OCI-LY3 (cell line): ENCODE data around the gene CDC42EP1.

ENCODE experiments used
- H2AFZ ChIP-seq: fragments of 200-600, 300-600 bp; shearing (Covaris generic); 2 replicates; pipeline ENCODE4 v1.6.0; 2014; ENCODE audit warnings: antibody characterized with exemption, low read depth, low read length
- H3K27ac ChIP-seq: fragments of 200-600, 300-600 bp; sonication (generic); 2 replicates; pipeline ENCODE4 v1.5.1; 2014; ENCODE audit warnings: mild to moderate bottlenecking, low read length, moderate library complexity, mixed read lengths
- H3K27me3 ChIP-seq: fragments of 200-600, 300-600 bp; sonication (generic); 2 replicates; pipeline ENCODE4 v1.6.1; 2014; ENCODE audit warnings: low read depth, low read length, mixed read lengths
- H3K36me3 ChIP-seq: fragments of 200-600, 300-600 bp; sonication (generic); replicated peaks from 2 replicates; pipeline ENCODE3; 2014; ENCODE audit warnings: low read depth, low read length, mixed read lengths
- H3K4me1 ChIP-seq: fragments of 300-600, 200-600 bp; sonication (generic); 2 replicates; pipeline ENCODE4 v1.6.1; 2014; ENCODE audit warnings: low read length, mixed read lengths
- H3K4me2 ChIP-seq: fragments of 200-600, 300-600 bp; sonication (generic); 2 replicates; pipeline ENCODE4 v1.6.1; 2014; ENCODE audit warnings: low read length, mixed read lengths
- H3K4me3 ChIP-seq: fragments of 300-600, 200-600 bp; sonication (generic); 2 replicates; pipeline ENCODE4 v1.5.1; 2014; ENCODE audit warnings: antibody characterized with exemption, mild to moderate bottlenecking, low read length, moderate library complexity
- H3K79me2 ChIP-seq: fragments of 300-600, 200-600 bp; shearing (Covaris generic); 2 replicates; pipeline ENCODE4 v1.6.1; 2014; ENCODE audit warnings: mild to moderate bottlenecking, low read length, mixed read lengths
- H3K9ac ChIP-seq: fragments of 300-600, 200-600 bp; shearing (Covaris generic); 2 replicates; pipeline ENCODE4 v1.6.0; 2014; ENCODE audit warnings: mild to moderate bottlenecking, low read length, moderate library complexity
- H3K9me3 ChIP-seq: fragments of 200-600, 300-600 bp; shearing (Covaris generic); 2 replicates; pipeline ENCODE4 v1.6.1; 2014; ENCODE audit warnings: low read length, mixed read lengths; ENCODE audit not compliant: insufficient read depth
- H4K20me1 ChIP-seq: fragments of 200-600, 300-600 bp; sonication (generic); 2 replicates; pipeline ENCODE4 v1.6.1; 2016; ENCODE audit warnings: low read length, mixed read lengths; ENCODE audit not compliant: insufficient read depth
- CTCF ChIP-seq: fragments of 200-600, 300-600 bp; sonication (generic); IDR thresholded peaks from 2 replicates; pipeline ENCODE4 v1.5.1; 2014; ENCODE audit warnings: antibody characterized with exemption, low read length, low read depth
- EZH2phosphoT487 ChIP-seq: fragments of 200-600 bp; shearing (Covaris generic); IDR thresholded peaks from 2 replicates; pipeline ENCODE4 v1.6.1; 2018; ENCODE audit warnings: antibody characterized with exemption, mixed run types, low read depth

CDC42EP1 gene

GRCh38 chr22:37516456-37516855 lies 43.8 kb upstream of the CDC42EP1 start:
- peaks cover 16% of the 10 kb centered on the region for H3K27me3 ChIP-seq
- TF ChIP-seq CTCF (no peak), EZH2phosphoT487 (no peak)
- no peak overlapping the region for H3K9ac ChIP-seq
- no peak overlapping the region for H3K4me3 ChIP-seq
- H3K9me3 ChIP-seq: no peaks in the 10 kb centered on the region
- H3K36me3 ChIP-seq: no peaks in the 10 kb centered on the region
- H2AFZ ChIP-seq: no peak overlapping the region
- no peaks in the 10 kb centered on the region for H3K79me2 ChIP-seq
- no peak overlapping the region for H3K27ac ChIP-seq
- no peaks in the 10 kb centered on the region for H4K20me1 ChIP-seq
- no peaks in the 10 kb centered on the region for H3K4me1 ChIP-seq
- no peak overlapping the region for H3K4me2 ChIP-seq

- Histone ChIP-seq H3K27me3 (peaks cover 20% of the 10 kb centered on the region), H3K79me2 (no peaks in the 10 kb centered on the region), H3K9ac (no peak overlapping the region), H3K9me3 (no peaks in the 10 kb centered on the region), H3K27ac (no peak overlapping the region), H3K4me2 (no peak overlapping the region), H4K20me1 (no peaks in the 10 kb centered on the region), H3K4me1 (no peaks in the 10 kb centered on the region), H3K4me3 (no peak overlapping the region), H2AFZ (no peak overlapping the region), H3K36me3 (no peaks in the 10 kb centered on the region)
- TF ChIP-seq CTCF (no peak), EZH2phosphoT487 (no peak)
These were observed 42.3 kb upstream of the CDC42EP1 start for GRCh38 chr22:37517826-37518450.

GRCh38 chr22:37518509-37519267 lies 41.6 kb upstream of the CDC42EP1 start:
- Histone ChIP-seq H3K27ac (no peak overlapping the region), H3K27me3 (peaks cover 22% of the 10 kb centered on the region)
- TF ChIP-seq EZH2phosphoT487 (no peak), CTCF (no peak)

GRCh38 chr22:37519268-37520195 lies 40.7 kb upstream of the CDC42EP1 start, which contains the start of gene CARD10:
TSS of gene CARD10 (minus strand) at chr22:37519415. CDS start at chr22:37519200, 215 bp downstream.
- peaks cover 23% of the 10 kb centered on the region for H3K27me3 ChIP-seq
- H3K36me3 ChIP-seq: no peaks in the 10 kb centered on the region
- TF ChIP-seq CTCF (no peak), EZH2phosphoT487 (no peak)
- H3K79me2 ChIP-seq: no peaks in the 10 kb centered on the region
- no peak within 1 kb of the TSS for H3K4me3 ChIP-seq
- no peak within 1 kb of the TSS for H3K27ac ChIP-seq
- no peak within 1 kb of the TSS for H2AFZ ChIP-seq
- no peaks in the 10 kb centered on the region for H3K4me1 ChIP-seq
- H3K9me3 ChIP-seq: no peaks in the 10 kb centered on the region
- H4K20me1 ChIP-seq: no peaks in the 10 kb centered on the region
- H3K4me2 ChIP-seq: no peak within 1 kb of the TSS
- H3K9ac ChIP-seq: no peak within 1 kb of the TSS

More at GRCh38 chr22:37518509-37519267, 41.6 kb upstream of the CDC42EP1 start:
- H2AFZ ChIP-seq: no peak overlapping the region
- no peaks in the 10 kb centered on the region for H3K36me3 ChIP-seq
- no peak overlapping the region for H3K4me3 ChIP-seq
- H3K4me2 ChIP-seq: no peak overlapping the region
- no peaks in the 10 kb centered on the region for H3K79me2 ChIP-seq
- H4K20me1 ChIP-seq: no peaks in the 10 kb centered on the region
- no peaks in the 10 kb centered on the region for H3K4me1 ChIP-seq
- no peaks in the 10 kb centered on the region for H3K9me3 ChIP-seq
- no peak overlapping the region for H3K9ac ChIP-seq
